GM21825 (cell line): ENCODE data around the gene RAD21L1.
"Not testable (repeated sequence)": the region's sequence is repeated elsewhere in the genome, so short reads cannot be mapped to it uniquely, and the experiment has no call there.

ENCODE experiments used
- ATAC-seq: cut with Tn5 transposase; IDR thresholded peaks from one replicate; pipeline ENCODE4 v1.9.1; 2021; ENCODE audit warnings: mild to moderate bottlenecking, moderate library complexity; ENCODE audit not compliant: unreplicated experiment

RAD21L1 gene

GRCh38 chr20:1224205-1224890 lies 1.5 kb upstream of the RAD21L1 start:
- ATAC-seq: no peak

- ATAC-seq: peak; percentile 18
Observed at GRCh38 chr20:1225263-1225782, 521 bp upstream of the RAD21L1 start.

GRCh38 chr20:1229541-1229940 lies 3.7 kb downstream of the RAD21L1 start:
- ATAC-seq: no peak

GRCh38 chr20:1232286-1233111 lies 6.7 kb downstream of the RAD21L1 start:
- no peak for ATAC-seq

GRCh38 chr20:1240549-1240948 lies 14.7 kb downstream of the RAD21L1 start:
- no peak for ATAC-seq

- ATAC-seq: no peak
Observed at GRCh38 chr20:1241456-1241855, 15.6 kb downstream of the RAD21L1 start.

GRCh38 chr20:1242099-1242498 lies 16.3 kb downstream of the RAD21L1 start:
- ATAC-seq: no peak

- no peak for ATAC-seq
Observed at GRCh38 chr20:1242530-1242929, 16.7 kb downstream of the RAD21L1 start.

- no peak for ATAC-seq
Observed at GRCh38 chr20:1245578-1245977, 19.7 kb downstream of the RAD21L1 start.

GRCh38 chr20:1247689-1248088 lies 21.8 kb downstream of the RAD21L1 start:
- no peak for ATAC-seq

- not testable (repeated sequence) for ATAC-seq
Observed at GRCh38 chr20:1250282-1250681, 24.4 kb downstream of the RAD21L1 start.

GRCh38 chr20:1252416-1252815 lies 26.6 kb downstream of the RAD21L1 start:
- ATAC-seq: no peak

GRCh38 chr20:1254254-1254653 lies 28.4 kb downstream of the RAD21L1 start:
- ATAC-seq: no peak

- no peak for ATAC-seq
Observed at GRCh38 chr20:1255675-1256074, 29.8 kb downstream of the RAD21L1 start.

- no peak for ATAC-seq
Observed at GRCh38 chr20:1263853-1264252, 38.0 kb downstream of the RAD21L1 start.

GRCh38 chr20:1264727-1265126 lies 38.9 kb downstream of the RAD21L1 start:
- no peak for ATAC-seq

- ATAC-seq: no peak
Observed at GRCh38 chr20:1265226-1265915, 39.5 kb downstream of the RAD21L1 start.

- ATAC-seq: no peak
Observed at GRCh38 chr20:1265916-1266166, 40.0 kb downstream of the RAD21L1 start.

- no peak for ATAC-seq
Observed at GRCh38 chr20:1266167-1266973, 40.5 kb downstream of the RAD21L1 start, which contains the start of gene SNPH. Gene SNPH, plus strand, starts transcription at chr20:1266294. Its CDS starts 29,946 bp downstream, at chr20:1296240.

- no peak for ATAC-seq
Observed at GRCh38 chr20:1267161-1267560, 41.3 kb downstream of the RAD21L1 start.
